Fibroblast of skin of left quadriceps (primary cell): ENCODE data around the gene ISCA2.

Experiments
- DNase-seq, 2 experiments: peaks; one replicate each; pipeline ENCODE4 v3.0.0-alpha.2; 2013; ENCODE audit warnings: low read depth in 2 of 2

ISCA2 gene

DNA sequence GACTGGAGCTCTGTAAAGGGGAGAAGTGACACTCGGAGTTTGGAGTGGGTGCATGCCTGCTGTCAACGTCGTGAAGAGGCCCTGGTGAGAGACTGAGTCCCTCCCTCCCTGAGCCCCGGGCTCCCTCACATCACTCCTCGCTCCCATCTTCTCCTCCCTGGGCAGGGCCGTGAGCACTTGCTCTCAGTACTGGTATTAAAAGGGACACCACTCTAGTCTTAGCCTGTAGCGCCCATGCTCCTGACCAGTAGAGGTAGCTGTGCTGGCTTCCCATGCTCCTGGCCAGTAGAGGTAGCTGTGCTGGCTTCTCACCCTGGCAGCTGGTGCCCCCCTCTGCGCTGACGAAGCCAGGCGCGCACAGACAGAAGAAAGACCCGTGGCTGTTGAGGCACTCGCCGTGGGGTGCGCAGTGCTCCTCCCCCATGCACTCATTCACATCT is 14.7 kb downstream of the ISCA2 start:
- no peak for DNase-seq

DNA sequence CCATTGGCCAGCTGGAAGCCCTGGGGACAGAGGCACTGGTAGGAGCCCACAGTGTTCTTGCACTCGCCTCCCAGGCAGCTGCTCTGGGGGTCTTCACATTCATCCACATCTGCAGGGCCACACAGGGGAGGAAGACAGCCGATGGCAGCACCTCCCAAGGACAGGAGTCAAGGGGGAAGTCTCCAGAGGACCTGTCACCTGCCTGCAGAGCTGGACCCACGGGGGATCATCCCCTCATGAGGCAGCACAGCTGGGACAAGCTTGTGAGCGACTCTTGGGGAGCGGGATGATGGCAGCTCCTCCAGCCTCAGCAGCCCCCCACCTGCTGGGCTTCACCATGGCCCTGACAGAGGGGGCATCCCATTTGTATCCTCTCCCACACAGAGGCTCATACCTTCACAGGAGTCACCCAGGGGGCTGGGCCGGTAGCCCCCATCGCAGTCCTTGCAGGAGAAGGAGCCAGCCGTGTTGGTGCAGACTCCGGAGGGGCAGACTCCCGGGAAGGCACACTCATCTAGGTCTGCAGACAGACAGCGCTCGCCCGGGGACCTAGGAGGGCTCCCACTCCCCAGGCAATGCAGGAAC is 15.4 kb downstream of the ISCA2 start:
- no peak for DNase-seq

DNA sequence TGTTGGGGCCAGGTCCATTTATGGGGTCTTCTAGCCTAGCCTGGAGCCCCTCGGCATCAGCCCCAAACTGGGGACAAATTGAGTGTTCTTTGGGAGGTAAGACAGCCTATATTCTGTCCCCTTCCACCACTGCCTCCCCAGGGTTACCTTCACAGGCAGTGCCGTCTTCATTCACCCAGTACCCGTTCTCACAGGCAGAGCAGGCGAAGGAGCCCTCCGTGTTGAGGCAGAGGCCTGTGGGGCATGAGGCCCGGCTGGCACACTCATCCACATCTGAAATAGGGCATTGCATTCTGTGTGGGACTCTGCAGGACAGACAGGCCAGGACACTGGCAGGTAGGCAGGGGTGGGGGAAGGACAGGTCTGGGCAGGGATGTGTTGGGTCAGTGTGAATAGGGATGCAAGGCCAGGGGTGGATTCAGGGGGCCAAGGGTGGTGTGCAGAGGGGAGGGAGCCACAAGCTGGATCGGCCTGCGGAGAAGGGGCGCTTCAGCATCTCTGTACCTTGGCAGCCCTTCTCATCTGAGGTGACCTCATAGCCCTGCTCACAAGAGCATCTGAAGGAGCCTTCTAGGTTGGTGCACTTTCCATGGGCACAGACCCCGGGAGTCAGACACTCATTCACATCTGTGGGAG is 16.1 kb downstream of the ISCA2 start:
- DNase-seq = no peak

DNA sequence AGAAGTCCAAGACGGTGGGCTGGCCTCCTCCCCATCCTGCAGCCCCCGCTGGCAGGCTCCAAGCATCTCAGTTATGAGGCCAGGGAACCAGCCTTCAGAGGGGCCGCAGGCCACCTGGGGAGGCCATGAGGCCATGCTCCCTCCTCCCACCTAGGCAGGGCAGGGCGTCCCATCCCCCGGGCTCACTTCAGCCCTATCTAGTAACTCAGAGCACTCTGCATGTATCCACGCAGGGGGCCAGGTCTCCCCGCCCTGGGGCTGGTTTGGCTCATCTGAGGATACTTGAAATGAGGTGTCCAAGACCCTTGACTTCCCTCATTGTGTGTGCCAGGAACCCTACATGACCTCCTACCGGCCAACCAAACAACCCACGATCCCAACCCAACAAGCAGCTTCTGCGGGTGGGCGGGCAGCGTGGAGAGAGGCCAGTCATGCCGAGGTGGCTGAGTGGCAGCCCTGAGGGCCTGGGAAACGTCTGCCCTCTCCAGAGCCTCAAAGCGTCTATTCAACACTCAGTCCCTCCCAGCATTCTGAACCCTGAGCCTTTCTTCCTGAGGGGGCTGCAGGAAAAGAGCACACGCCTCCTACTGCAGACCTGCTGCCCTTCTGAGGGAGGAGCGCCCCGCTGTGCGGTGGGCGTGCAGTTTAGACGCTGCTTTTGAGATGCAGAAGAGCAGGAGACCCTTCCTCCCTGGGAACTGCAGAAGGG is 16.8 kb downstream of the ISCA2 start:
- DNase-seq = no peak

DNA sequence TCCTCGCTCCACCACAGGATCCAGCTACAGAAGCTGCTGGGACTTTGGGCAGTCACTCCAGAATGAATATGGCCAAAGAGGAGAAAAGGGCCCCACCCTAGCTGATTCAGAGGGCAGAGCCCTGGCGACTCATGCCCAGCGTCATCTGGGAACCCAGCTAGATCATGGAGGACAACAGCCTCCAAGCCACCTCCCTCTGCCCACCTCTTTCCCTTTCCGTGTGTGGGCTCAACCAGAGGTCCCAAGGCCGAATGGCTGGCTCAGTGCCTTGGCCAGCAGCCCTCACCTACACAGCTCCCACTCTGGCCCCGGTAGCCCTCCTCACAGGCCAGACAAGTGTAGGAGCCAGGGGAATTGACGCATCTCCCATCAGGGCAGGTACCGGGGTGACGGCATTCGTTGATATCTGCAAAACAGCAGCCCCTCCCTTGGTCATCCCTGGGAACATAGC is 17.4 kb downstream of the ISCA2 start:
- no peak for DNase-seq

DNA sequence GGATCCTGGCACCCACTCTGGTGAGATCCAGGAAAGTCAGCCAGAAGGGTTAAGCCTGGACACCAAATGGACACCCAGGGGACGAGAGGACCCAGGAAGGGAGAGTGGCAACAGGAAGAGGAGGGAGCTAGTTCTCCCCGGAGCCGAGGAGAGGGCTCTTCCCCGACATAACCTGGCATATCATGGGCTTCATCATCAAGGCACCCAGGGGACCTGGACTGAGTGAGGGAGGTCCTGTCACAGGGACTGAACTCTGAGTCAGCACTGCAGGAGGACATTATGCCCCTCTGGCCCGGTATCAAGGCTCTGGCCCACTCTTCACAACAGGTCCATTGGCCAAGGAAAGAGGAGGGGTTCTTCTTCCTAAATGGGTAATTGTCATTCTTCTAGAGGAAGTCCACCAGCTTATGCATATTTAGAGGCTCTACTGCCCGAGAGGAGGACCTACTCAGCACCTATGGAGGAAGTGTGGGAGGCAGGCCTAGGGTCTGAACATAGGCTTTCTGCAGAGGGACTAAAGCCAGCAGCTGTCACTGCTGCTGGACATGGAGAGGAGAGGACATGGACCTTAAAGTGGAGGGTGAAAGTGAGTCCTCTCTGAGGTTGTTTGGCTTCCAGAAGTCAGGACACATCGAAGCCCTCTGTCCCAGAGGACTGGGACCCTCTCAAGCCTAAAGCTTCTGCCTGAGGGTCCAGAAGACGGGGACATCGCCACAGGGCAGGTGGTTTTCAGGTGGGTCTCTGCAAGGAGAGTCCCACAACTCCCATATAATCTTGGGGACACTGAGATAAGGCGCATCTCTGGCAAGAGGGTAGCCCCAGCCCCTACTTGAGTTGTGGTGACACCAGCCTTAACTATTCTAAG is 18.6 kb downstream of the ISCA2 start:
- no peak for DNase-seq

DNA sequence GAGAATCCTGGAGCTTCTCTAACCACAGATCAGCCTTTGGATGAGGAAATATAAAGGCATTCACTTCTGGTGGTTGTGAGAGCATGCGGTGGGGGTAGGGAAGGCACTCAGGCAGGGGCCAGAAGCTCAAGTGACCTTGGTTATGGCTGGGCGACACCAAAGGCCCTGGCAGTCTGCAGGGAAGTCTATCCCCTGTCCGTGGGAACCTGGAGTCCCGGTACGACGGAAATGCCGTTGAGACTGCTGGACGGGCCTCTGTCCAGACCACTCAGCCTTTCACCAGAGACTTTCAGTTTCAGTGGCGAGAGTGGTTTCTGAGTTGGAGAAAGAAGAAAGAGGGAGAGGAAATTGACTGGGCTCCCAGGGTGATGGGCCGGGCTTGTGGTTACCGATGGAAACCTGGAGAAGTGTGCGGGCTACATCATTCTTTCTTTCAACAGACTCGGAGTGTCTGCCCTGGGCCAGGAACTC is 20.9 kb downstream of the ISCA2 start:
- DNase-seq = peak; percentile 42

DNA sequence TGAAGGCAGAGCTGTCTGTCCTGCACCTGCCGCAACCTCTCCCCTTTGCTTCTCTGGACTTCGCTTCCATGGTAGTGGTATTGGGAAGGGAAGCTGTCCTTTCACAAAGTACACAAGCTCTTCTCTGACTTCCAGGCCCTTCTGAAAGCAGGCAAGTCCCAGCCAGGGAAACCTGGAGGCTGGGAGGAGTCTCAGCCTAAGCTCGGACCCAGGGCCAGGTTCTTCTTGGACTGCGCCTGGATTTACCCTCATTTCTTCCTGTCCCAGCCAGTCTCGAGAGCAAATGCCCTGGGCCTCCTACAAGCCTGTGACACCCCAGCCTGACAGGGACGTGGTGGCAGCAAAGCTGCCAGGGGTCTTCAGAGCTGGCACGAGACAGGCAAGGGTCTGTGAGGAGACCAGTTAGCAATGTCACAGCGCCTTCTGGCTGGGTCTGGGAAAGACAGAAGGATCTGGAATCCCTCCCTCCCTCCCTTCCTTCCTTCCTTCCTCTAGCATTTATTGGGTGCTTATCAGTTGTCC is 22.4 kb downstream of the ISCA2 start:
- DNase-seq = no peak

DNA sequence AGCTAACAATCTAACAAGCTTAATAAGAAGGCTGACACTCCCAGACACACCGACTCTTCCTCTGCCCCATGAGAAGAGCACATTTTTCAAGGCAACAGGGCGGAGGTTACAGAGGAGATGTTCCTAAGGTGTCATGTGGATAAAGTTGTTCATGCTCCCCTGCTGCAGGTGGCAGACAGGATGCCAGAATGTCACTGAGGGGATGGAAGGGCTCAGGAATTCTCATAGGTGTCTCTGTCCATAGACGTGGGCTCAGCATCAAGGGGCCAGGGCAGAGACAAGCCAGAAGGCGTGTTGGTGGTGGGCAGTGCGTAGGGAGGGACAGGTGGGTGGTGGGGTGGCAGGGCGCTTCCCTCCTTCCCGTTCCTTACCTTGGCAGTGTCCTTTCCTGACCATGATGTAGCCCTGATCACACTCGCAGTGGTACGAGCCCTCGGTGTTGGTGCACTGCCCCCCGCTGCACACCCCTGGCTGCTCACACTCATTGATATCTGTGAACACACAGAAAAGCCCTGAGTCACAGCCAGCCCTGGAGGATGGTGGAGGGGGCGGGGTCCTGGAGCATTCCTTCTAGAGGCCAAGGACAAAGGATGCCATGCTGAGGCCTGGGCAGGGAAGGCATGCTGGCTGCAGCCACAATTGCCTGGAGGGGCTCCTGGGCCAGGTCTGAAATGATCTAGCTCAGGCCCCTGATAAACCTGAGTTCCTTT is 23.0 kb downstream of the ISCA2 start:
- DNase-seq = no peak

DNA sequence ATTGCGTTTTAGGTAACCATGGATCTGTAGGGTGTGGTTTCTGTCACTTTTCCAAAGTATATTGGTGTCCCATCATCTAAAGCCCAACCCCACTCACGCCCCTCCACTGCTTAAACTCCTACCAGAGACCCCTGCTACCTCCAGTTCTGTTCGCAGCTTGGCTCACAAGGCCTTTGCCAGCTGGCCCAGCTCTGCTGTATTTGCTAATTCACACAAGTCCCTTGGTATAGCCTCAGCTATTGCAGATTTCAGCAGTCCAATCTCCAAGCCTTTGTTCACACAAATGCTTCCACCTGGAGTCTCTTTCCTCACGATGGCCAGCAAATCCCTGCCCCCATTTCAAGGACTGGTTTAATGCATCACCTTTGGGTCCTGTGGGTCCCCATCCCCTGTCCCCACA is 24.2 kb downstream of the ISCA2 start:
- DNase-seq = no peak

DNA sequence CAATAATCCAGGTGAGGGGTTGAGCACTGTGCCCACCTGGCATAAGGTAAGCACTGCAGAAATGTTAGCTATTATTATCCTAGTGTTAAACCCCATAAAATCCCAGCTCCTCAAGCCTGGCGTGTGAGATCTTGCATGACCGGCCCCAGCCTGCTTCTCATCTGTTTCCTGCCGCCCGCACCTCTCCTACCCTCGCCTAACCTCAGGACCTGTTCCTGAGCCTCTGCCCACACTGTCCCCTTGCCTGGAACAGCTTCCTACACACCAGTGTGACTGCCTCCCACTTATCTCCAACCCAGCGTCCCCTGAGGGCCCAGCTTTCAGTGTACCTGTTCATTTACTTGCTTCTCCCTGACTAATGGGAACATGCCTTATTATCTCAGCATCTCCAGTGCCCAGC is 24.7 kb downstream of the ISCA2 start:
- no peak for DNase-seq

DNA sequence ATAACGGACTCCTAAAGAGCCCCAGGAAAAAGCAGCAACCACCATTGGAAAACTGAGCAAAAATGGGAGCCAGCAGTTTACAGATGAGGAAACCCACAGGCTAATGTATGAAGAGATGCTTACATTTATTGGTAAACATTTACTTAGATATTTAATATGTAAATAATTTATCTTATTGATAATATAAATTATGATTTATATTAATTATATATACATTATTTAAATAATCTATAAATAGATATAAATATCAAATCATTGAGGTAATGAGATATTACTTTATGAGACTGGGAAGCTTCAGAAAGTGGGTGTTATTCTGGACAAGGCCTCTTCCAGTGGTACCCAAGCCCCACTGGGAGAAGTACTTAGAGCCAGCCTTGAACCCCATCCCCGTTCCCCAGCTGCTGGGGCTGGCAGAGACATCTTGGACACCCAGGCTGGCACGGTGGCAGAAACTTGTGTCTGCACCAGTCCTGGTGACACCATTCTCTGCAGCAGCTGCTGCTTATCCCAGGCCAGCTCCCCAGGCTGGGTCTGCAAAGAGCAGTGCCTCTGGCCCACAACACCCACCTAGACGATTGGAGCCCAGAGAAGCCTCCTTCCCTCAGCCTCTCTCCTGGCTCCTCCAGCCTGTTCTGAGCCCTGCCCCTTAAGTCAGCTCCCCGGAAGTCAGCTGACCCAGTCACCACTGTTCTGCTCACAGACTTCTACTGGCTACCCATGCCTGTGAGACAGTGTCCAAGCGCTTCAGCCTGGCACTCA is 25.9 kb downstream of the ISCA2 start:
- no peak for DNase-seq

DNA sequence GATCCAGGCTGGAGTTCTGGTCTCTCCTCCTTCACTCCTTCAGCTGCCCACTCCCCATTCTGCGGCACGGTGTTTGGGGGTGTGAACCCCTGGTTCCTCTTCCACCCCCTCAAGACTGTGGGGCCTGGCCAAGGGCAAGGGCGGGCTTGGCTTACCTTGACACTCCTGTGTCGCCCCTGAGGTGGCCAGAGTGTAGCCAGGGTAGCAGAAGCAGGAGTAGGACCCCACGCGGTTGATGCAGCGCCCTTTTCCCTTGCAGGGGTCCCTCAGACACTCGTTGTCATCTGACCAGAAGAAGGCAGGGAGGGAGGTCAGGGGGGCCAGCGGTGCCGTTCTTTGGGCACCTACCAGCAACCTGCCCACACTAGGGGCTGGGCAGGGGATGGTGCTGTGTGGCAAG is 28.2 kb downstream of the ISCA2 start:
- no peak for DNase-seq

DNA sequence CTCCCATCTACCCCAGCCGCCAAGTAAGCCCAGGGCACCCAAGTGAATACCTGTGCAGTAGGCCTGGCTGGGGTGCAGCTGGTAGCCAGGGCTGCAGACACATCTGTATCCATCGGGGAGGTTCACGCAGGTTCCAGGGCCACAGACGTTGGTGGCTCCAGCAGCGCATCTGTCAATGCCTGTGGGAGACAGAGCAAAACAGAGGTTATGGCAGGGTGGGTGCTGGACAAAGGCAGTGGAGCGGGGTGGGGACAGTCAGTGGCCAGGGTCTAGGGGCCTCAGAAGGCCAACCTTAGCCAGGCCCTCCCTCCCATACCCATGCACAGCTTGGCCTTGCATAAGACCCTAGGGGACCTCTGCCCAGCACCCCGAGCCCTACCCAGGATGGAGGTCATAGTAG is 29.2 kb downstream of the ISCA2 start:
- DNase-seq = no peak

DNA sequence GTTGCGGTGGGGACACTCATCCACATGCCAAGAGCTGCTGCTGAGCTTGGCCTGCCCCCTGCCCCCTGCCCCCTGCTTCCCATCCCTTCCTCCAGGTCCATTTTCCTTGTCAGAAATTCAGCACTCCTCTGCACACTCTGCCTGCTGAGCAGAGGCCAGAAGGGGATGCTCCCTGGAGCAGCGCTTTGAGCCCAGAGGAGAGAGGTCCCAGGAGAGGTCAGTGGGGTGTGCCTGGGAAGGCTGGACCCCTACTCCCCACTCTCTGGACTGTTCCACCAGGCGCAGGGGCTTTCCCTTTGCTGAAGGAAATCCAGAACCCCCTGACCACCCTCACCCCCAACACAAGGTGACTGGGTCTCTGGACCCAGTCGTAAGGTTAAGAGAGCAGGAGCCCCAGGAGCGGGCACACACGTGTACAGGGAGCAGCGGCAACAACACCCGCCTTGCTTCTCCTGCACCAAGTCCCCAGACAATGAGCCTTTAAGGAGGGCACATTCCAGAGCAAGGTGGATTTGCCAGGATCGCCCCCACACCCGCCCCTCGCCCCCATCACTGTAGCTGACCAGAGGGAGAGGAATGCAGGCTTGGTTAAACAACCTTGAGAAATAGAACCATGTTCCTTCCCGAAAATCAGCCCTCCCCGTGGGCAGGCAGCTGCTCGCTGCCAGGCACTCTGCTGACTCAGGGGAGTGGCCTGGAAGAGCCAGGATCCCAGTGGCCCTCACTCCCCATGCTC is 30.7 kb downstream of the ISCA2 start:
- no peak for DNase-seq

DNA sequence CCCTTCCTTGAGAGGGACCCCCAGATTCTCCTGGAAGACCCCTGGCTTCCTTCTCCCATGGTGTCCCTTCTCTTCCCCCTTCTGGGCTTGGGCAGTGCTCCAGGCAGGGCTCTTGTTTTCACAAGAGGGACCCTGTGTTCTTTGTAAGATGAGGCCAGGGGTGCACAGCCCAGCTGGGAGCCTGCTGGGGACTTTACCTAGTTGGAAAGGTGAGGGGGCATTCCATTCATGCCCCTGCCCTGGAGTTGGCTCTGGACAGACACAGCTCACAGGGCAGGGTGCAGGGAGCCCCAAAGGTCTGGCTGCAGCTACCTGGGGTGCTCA is 31.2 kb downstream of the ISCA2 start:
- no peak for DNase-seq

DNA sequence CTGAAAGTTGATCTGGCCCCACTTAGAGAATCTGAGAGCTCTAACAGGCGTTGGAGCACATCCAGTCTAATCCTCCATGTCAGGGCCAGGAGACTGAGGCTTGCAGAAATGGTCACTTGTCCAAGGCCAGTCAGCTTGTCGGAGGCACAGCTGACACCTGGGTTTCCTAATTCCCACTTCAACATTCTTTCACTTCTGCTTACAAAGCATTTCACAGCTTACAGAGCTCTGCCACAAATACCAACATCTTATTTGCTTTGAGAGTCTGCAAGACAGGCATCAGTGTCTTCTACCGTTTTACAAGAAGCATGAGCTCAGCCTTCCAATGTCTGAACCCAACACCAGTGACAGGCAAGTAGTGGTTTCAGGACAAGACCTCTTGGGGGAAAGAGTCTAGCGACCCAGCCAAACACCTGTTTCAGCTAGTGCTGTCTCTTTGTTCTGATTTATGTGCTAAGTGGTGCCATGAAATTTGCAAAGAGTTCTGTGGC is 31.8 kb downstream of the ISCA2 start:
- no peak for DNase-seq

DNA sequence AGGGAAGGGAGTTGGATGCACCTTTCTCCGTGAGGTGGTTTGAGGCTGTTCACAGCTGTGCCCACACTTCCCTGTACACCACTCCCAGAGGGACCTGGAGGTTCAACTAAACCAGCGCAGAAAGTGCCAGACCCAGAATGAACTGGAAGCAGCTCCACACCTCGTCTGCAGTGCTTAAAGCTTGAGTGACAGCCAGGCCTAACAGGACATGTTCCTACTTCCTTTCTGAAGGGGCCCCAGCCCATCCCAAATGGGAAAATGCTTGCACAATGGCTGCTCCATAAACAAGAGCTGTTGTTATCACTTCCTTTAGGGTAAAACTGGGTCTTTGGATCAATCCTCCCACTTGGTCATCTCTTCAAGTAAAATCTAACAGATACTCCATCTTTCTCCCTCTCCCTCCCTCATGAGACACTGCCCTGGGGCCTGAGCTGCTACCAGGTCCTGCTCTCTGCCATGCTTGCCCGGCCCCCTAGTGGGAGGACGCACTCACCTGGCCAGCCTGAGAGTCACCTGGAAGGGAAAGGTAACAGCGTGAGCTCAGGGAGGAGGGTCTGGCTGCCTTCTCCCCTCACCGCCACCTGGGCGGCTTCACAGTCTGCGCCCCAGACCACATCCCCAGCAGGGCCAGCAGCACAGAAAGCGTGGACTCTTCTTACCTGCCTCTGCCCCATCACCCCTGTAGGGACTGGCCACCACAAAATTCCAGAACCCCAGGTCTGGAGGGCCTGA is 33.5 kb downstream of the ISCA2 start:
- no peak for DNase-seq

DNA sequence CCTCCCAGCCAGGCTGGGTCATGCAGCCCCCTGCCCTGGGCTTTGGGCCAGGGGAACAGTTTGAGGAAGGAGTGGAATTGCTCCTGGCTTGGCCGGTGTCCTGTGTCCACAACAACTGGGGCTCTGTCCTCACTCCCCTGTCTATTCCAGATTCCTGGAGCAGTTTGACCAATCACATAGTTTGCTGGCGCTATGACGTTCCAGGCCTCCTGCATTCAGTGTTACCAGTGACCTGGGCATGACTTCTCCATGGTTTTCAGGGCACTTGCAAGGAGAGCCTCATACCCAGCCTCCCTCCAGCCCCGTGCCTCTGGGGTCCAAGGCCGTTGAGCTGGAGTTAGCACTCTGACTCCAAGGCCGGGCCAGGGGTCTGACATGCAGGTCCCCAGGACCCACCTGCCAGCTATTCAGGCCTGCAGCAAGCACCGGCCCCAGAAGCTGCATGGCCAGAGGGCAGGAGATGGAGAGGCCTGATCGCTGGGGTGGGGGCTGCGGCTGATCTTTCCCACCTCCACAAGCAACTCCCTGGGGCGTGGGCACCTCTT is 34.2 kb downstream of the ISCA2 start:
- DNase-seq = no peak
